Suprapubic skin (tissue), 4 donors: Measurements from ENCODE around the gene FKBP15.

Experiments used
- CTCF ChIP-seq, 2 donors: fragments of 200-600 bp in 1 of 2; fragments of 450-650 bp in 1 of 2; sonication (generic) in 1 of 2; IDR thresholded peaks; one replicate each; pipeline ENCODE4 v1.5.1; 2016 to 2019; ENCODE audit warnings: antibody characterized with exemption in 2 of 2, mild to moderate bottlenecking in 1 of 2, moderate library complexity in 1 of 2
- EP300 ChIP-seq: sonication (generic); formaldehyde crosslinking; IDR thresholded peaks from one replicate; pipeline ENCODE4 v1.6.1; 2017; ENCODE audit warnings: antibody characterized with exemption
- POLR2A ChIP-seq, 2 donors: fragments of 450-650 bp; IDR thresholded peaks; one replicate each; pipeline ENCODE4 v1.6.1; 2017; ENCODE audit warnings: antibody characterized with exemption in 2 of 2, mild to moderate bottlenecking in 2 of 2, moderate library complexity in 2 of 2
- POLR2AphosphoS5 ChIP-seq, 3 donors: sonication (generic); formaldehyde crosslinking; IDR thresholded peaks; one replicate each; pipeline ENCODE4 v1.6.1; 2017; ENCODE audit warnings: antibody characterized with exemption in 3 of 3

DNA sequence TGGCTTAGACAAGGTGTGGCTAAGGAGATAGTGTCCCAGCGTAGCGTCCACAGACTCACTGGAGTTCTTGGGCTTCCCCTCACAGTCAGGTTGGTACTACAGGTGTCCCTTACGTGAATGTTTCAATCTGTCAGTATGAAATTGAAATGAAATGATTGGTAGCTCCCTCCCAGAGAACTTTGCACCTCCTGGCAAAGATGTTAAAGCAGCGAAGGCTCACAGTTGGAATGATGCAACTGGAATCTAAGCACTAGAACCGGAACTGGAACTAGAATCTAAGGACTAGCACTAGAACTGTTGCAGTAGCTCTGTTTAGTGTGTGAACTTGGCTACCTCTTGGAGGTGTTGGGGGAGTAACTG, 1.4 kb upstream of the FKBP15 start:
- TF ChIP-seq CTCF (IDR thresholded peaks at IDR 0.05) (no peak), POLR2AphosphoS5 (IDR thresholded peaks at IDR 0.05) (no peak), POLR2A (IDR thresholded peaks at IDR 0.05) (no peak), EP300 (no peak)
